Fibroblast of villous mesenchyme (primary cell): ENCODE measurements around the gene AGAP5. TPM values are rescaled to one million over a fixed set of nuclear protein-coding genes. Genes with fewer than 3 reads are reported as not detected.

Source experiments
- DNase-seq: peaks from one replicate; pipeline ENCODE4 v3.0.0-alpha.2; 2010; ENCODE audit warnings: low read depth
- H3K4me3 ChIP-seq: 2 replicates; pipeline ENCODE4 v1.5.1; 2011; ENCODE audit warnings: low read depth, mild to moderate bottlenecking, low read length
- CTCF ChIP-seq: IDR thresholded peaks from 2 replicates; pipeline ENCODE4 v1.5.1; 2012; ENCODE audit warnings: low read depth, mild to moderate bottlenecking, low read length; ENCODE audit not compliant: insufficient read depth
- total RNA-seq: library from RNA; depleted of rRNA; stranded (reverse); fragments of >200 nt; gene quantifications from 2 replicates; pipeline ENCODE4 v1.2.3, GENCODE V29; 2012

Gene AGAP5
- total RNA-seq, 1 donor: 3.0 TPM

- peak overlapping the region; percentile 61 for H3K4me3 ChIP-seq
- TF ChIP-seq CTCF: no peak
- peak; percentile 28 for DNase-seq
These were observed 50.6 kb downstream of the AGAP5 start for GRCh38 chr10:73647211-73647874.

- DNase-seq: no peak
- no peak overlapping the region for H3K4me3 ChIP-seq
- no peak for TF ChIP-seq CTCF
These were observed 51.3 kb downstream of the AGAP5 start for GRCh38 chr10:73646598-73647041.

- no peak overlapping the region for H3K4me3 ChIP-seq
- no peak for TF ChIP-seq CTCF
- DNase-seq: no peak
These were observed 52.7 kb downstream of the AGAP5 start for GRCh38 chr10:73645251-73645650.

GRCh38 chr10:73644767-73645166, 53.1 kb downstream of the AGAP5 start:
- DNase-seq: no peak
- no peak overlapping the region for H3K4me3 ChIP-seq
- TF ChIP-seq CTCF: no peak

- peak; percentile 81 for TF ChIP-seq CTCF
- H3K4me3 ChIP-seq: no peak overlapping the region
- DNase-seq: peak; percentile 76
These were observed 53.7 kb downstream of the AGAP5 start for GRCh38 chr10:73644015-73644743.

GRCh38 chr10:73643362-73643761, 54.5 kb downstream of the AGAP5 start:
- TF ChIP-seq CTCF: no peak
- no peak for DNase-seq
- H3K4me3 ChIP-seq: no peak overlapping the region
